Brain microvascular endothelial cell (primary cell): ENCODE measurements around the gene SALL3.
A peak's percentile ranks its signal among the peaks of the same experiment; 100 is the strongest.

Experiments
- DNase-seq: peaks from one replicate; pipeline ENCODE4 v3.0.0-alpha.2; 2020
- H3K27ac ChIP-seq: fragments of 250-450 bp; sonication (Bioruptor Pico); 2 replicates; pipeline ENCODE4 v1.5.1; 2020; ENCODE audit warnings: mild to moderate bottlenecking, moderate library complexity
- H3K27me3 ChIP-seq: fragments of 250-450 bp; sonication (Bioruptor Pico); replicated peaks from 2 replicates; pipeline ENCODE4 v1.5.1; 2020; ENCODE audit warnings: mild to moderate bottlenecking
- H3K36me3 ChIP-seq: fragments of 250-450 bp; sonication (Bioruptor Pico); replicated peaks from 2 replicates; pipeline ENCODE4 v1.5.1; 2020; ENCODE audit warnings: mild to moderate bottlenecking
- H3K4me3 ChIP-seq: 2 replicates; pipeline ENCODE4 v1.5.1; 2011; ENCODE audit warnings: low read depth, mild to moderate bottlenecking, control low read depth, low read length, moderate library complexity
- CTCF ChIP-seq: IDR thresholded peaks from 2 replicates; pipeline ENCODE4 v1.5.1; 2011; ENCODE audit warnings: low read depth, mild to moderate bottlenecking, moderate library complexity, low read length, control low read depth, inconsistent platforms; ENCODE audit errors: missing control alignments
- in situ Hi-C: cut with HindIII; loops from 2 replicates; pipeline ENCODE4 v1.10.0; 2017; ENCODE audit warnings: low sequenced_read_pairs, low pct_ligation_motif_present

The SALL3 gene

GRCh38 chr18:78983512-78983911 is 3.9 kb downstream of the SALL3 start:
- in situ Hi-C loops, result no loop called here
- Histone ChIP-seq H3K36me3 (no peaks in the 10 kb centered on the region), H3K27me3 (peaks cover 57% of the 10 kb centered on the region), H3K4me3 (no peak overlapping the region), H3K27ac (no peak overlapping the region)
- TF ChIP-seq CTCF, result no peak
- no peak for DNase-seq

- H3K4me3 ChIP-seq, result no peak overlapping the region
- peak; percentile 11 for TF ChIP-seq CTCF
- no peak for DNase-seq
- peaks cover 56% of the 10 kb centered on the region for H3K27me3 ChIP-seq
- H3K36me3 ChIP-seq, result no peaks in the 10 kb centered on the region
- no peak overlapping the region for H3K27ac ChIP-seq
- in situ Hi-C loops, result no loop called here
Measured at GRCh38 chr18:78984941-78985784, 5.5 kb downstream of the SALL3 start.

GRCh38 chr18:78986018-78986481 is 6.4 kb downstream of the SALL3 start:
- peak; percentile 63 for TF ChIP-seq CTCF
- in situ Hi-C loops, result no loop called here
- Histone ChIP-seq H3K27me3 (peaks cover 47% of the 10 kb centered on the region), H3K36me3 (no peaks in the 10 kb centered on the region), H3K27ac (no peak overlapping the region), H3K4me3 (no peak overlapping the region)
- no peak for DNase-seq

GRCh38 chr18:78991446-78991845 is 11.8 kb downstream of the SALL3 start:
- no peak for DNase-seq
- in situ Hi-C loops, result no loop called here
- Histone ChIP-seq H3K27ac (no peak overlapping the region), H3K36me3 (no peaks in the 10 kb centered on the region), H3K4me3 (no peak overlapping the region), H3K27me3 (peaks cover 7% of the 10 kb centered on the region)
- TF ChIP-seq CTCF, result no peak

- TF ChIP-seq CTCF, result no peak
- in situ Hi-C loops, result no loop called here
- DNase-seq, result no peak
- H3K36me3 ChIP-seq, result no peaks in the 10 kb centered on the region
- peaks cover 3% of the 10 kb centered on the region for H3K27me3 ChIP-seq
- no peak overlapping the region for H3K4me3 ChIP-seq
- H3K27ac ChIP-seq, result no peak overlapping the region
Measured at GRCh38 chr18:78992041-78993011, 12.7 kb downstream of the SALL3 start.
